HEK293 (cell line): Measurements from ENCODE around the gene ERN2.

Source experiments
- CTCF ChIA-PET: fragments of 350-600 bp; formaldehyde crosslinking; extraction: SDS; loops from one replicate; lab custom pipeline; 2021; ENCODE audit warnings: antibody characterized with exemption; lab: Yijun Ruan, JAX
- POLR2A ChIA-PET: fragments of 300-600 bp; formaldehyde crosslinking; extraction: SDS; loops from one replicate; lab custom pipeline; 2020; ENCODE audit warnings: antibody characterized with exemption, inconsistent platforms; lab: Yijun Ruan, JAX
- H3K27ac ChIP-seq: fragments of 200-500 bp; sonication (Bioruptor generic); 2 replicates; pipeline ENCODE4 v1.5.1; 2014; ENCODE audit warnings: low read depth, low read length, control low read depth, inconsistent platforms; ENCODE audit errors: extremely low read depth
- H3K36me3 ChIP-seq, 2 experiments: fragments of 200-500 bp in 1 of 2; sonication (Bioruptor generic) in 1 of 2; 1 replicate in 1 of 2; 2 replicates in 1 of 2; pipeline ENCODE4 v1.5.1; 2014 to 2017; ENCODE audit warnings: inconsistent platforms in 2 of 2, low read length in 2 of 2; ENCODE audit not compliant: control insufficient read depth in 2 of 2, insufficient read depth in 1 of 2
- H3K4me1 ChIP-seq: fragments of 200-500 bp; sonication (Bioruptor generic); 2 replicates; pipeline ENCODE4 v1.5.1; 2014; ENCODE audit warnings: mild to moderate bottlenecking, low read length, inconsistent platforms; ENCODE audit not compliant: control insufficient read depth, insufficient read depth
- H3K4me3 ChIP-seq: 2 replicates; pipeline ENCODE4 v1.5.1; 2011; ENCODE audit warnings: low read depth, mild to moderate bottlenecking, control low read depth, low read length, moderate library complexity
- H3K9me3 ChIP-seq: fragments of 200-500 bp; sonication (Bioruptor generic); 2 replicates; pipeline ENCODE4 v1.5.1; 2014; ENCODE audit warnings: low read depth, low read length, inconsistent platforms; ENCODE audit not compliant: control insufficient read depth, insufficient read depth
- RBAK ChIP-seq: fragments of 450-650 bp; formaldehyde crosslinking; IDR thresholded peaks from 2 replicates; pipeline ENCODE4 v1.5.1; 2016; ENCODE audit warnings: missing biosample characterization, missing genetic modification characterization
- ZBTB1 ChIP-seq: fragments of 450-650 bp; formaldehyde crosslinking; IDR thresholded peaks from 2 replicates; pipeline ENCODE4 v1.5.1; 2016; ENCODE audit warnings: missing biosample characterization, missing genetic modification characterization
- ZNF184 ChIP-seq: fragments of 450-650 bp; IDR thresholded peaks from 2 replicates; pipeline ENCODE4 v1.5.1; 2018; ENCODE audit warnings: missing biosample characterization, mild to moderate bottlenecking, missing genetic modification characterization
- ZNF274 ChIP-seq, 2 experiments: fragments of 200-500 bp in 1 of 2; fragments of 450-650 bp in 1 of 2; sonication (Bioruptor generic) in 1 of 2; formaldehyde crosslinking in 1 of 2; IDR thresholded peaks; 2 replicates each; pipeline versions ENCODE4 v1.5.1 to v1.6.1; 2014 to 2016; ENCODE audit warnings: borderline replicate concordance in 1 of 2, inconsistent platforms in 1 of 2, low read length in 1 of 2, missing biosample characterization in 1 of 2, missing genetic modification characterization in 1 of 2
- ZNF354C ChIP-seq: fragments of 450-650 bp; formaldehyde crosslinking; IDR thresholded peaks from 2 replicates; pipeline ENCODE4 v1.5.1; 2016; ENCODE audit warnings: missing biosample characterization, missing genetic modification characterization, low read depth, borderline replicate concordance
- ZNF510 ChIP-seq: fragments of 450-650 bp; formaldehyde crosslinking; IDR thresholded peaks from 2 replicates; pipeline ENCODE4 v1.5.1; 2018; ENCODE audit warnings: mild to moderate bottlenecking, missing genetic modification characterization, missing biosample characterization; ENCODE audit not compliant: insufficient replicate concordance
- ZNF791 ChIP-seq: fragments of 450-650 bp; formaldehyde crosslinking; IDR thresholded peaks from 2 replicates; pipeline ENCODE4 v1.5.1; 2016; ENCODE audit warnings: missing biosample characterization, missing genetic modification characterization
- TF ChIP-seq, protein P1 (sequence below): fragments of 450-650 bp; formaldehyde crosslinking; IDR thresholded peaks from 2 replicates; pipeline ENCODE4 v1.5.1; 2016; ENCODE audit warnings: missing biosample characterization, missing genetic modification characterization
- TF ChIP-seq, protein P2 (sequence below): fragments of 450-650 bp; formaldehyde crosslinking; conservative IDR thresholded peaks from 2 replicates; pipeline ENCODE4 v1.5.1; 2016; ENCODE audit warnings: low read depth, missing biosample characterization, missing genetic modification characterization
- TF ChIP-seq, protein P3 (sequence below): fragments of 450-650 bp; IDR thresholded peaks from 2 replicates; pipeline ENCODE4 v1.5.1; 2018; ENCODE audit warnings: missing biosample characterization, mild to moderate bottlenecking, missing genetic modification characterization
- TF ChIP-seq, protein P4 (sequence below): fragments of 450-650 bp; formaldehyde crosslinking; IDR thresholded peaks from 2 replicates; pipeline ENCODE4 v1.5.1; 2016; ENCODE audit warnings: missing biosample characterization, missing genetic modification characterization

ERN2 gene

DNA sequence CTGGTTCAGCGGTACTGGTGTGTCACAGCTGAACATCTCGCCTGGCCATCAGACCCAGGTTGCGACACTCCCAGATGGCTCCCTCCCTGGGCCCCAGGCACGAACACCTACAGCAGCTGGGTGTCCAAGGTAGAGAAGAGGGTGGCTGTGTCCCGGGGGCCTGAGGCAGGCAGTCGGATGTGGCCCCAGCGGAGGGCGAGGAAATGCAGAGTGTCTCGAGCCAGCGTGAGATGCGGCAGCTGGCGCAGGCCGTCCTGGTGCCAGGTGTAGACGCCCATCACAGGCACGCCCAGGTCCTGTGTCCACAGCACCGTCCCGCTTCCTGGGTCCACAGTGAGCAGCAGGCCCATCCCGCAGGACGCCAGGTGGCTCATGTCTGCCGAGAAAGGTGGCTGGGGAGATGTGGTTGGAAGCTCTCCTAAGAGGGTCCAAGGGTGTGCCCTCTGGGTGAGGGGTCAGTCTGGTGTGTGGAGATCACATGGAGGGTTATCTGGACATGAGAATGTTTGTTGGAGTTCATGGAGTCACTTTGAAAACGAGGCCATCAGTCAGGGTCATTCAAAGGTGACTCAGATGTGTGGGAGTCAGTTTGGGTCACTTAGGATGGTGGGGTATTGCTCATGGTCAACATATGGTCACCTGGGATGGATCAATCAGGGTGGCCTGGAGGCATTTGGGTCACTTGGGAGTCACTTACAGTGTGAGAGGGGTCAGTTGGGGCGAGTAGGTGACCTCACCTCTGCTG, 8.1 kb downstream of the ERN2 start (continued):
- no peak for TF ChIP-seq ZNF274 (IDR thresholded peaks at IDR 0.05; ENCODE audit: low read length)
- TF ChIP-seq ZNF274 (tag by site-specific recombination; IDR thresholded peaks at IDR 0.05; ENCODE audit: borderline replicate concordance): no peak
- no peak for TF ChIP-seq ZNF184
- TF ChIP-seq, protein P1, sequence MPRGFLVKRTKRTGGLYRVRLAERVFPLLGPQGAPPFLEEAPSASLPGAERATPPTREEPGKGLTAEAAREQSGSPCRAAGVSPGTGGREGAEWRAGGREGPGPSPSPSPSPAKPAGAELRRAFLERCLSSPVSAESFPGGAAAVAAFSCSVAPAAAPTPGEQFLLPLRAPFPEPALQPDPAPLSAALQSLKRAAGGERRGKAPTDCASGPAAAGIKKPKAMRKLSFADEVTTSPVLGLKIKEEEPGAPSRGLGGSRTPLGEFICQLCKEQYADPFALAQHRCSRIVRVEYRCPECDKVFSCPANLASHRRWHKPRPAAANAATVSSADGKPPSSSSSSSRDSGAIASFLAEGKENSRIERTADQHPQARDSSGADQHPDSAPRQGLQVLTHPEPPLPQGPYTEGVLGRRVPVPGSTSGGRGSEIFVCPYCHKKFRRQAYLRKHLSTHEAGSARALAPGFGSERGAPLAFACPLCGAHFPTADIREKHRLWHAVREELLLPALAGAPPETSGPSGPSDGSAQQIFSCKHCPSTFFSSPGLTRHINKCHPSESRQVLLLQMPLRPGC (tag by site-specific recombination): no peak
- TF ChIP-seq ZBTB1 (tag by site-specific recombination): no peak
- TF ChIP-seq, all 188 proteins: peak for 0

DNA sequence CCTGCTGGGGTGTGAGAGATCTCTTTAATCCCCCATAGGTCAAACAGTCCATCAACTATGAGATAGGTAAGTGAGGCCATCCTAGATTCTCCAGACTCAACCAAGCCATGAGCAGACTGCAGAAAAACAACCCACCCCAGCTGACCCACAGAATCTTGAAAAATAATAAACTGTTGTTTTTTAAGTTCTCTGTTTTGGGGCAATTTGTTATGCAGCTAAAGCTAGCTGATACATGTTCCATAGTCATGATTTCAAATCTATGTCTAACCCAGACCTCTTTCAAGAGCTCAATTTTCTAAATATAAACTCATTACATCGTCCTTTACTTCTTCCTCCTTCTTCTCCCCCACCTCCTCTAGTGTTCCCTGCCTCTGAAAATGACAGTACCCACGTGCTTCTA, 10.1 kb downstream of the ERN2 start:
- Histone ChIP-seq H3K9me3 (no peaks in the 10 kb centered on the region), H3K4me3 (no peak overlapping the region), H3K4me1 (peaks cover 2% of the 10 kb centered on the region; the same call in 1 of the 2 replicates), H3K36me3 (no peaks in the 10 kb centered on the region), H3K27ac (no peak overlapping the region)
- POLR2A ChIA-PET: interaction anchor here (0.6 kb wide), 1 partner anchor 793 kb away, joined by 3 read pairs; no protein-coding TSS in a partner anchor
- CTCF ChIA-PET: interaction anchor here (0.6 to 1.0 kb wide), 3 partner anchors 24 to 618 kb away, joined by 3 to 4 read pairs (median 4); no protein-coding TSS in a partner anchor
- TF ChIP-seq, protein P2, sequence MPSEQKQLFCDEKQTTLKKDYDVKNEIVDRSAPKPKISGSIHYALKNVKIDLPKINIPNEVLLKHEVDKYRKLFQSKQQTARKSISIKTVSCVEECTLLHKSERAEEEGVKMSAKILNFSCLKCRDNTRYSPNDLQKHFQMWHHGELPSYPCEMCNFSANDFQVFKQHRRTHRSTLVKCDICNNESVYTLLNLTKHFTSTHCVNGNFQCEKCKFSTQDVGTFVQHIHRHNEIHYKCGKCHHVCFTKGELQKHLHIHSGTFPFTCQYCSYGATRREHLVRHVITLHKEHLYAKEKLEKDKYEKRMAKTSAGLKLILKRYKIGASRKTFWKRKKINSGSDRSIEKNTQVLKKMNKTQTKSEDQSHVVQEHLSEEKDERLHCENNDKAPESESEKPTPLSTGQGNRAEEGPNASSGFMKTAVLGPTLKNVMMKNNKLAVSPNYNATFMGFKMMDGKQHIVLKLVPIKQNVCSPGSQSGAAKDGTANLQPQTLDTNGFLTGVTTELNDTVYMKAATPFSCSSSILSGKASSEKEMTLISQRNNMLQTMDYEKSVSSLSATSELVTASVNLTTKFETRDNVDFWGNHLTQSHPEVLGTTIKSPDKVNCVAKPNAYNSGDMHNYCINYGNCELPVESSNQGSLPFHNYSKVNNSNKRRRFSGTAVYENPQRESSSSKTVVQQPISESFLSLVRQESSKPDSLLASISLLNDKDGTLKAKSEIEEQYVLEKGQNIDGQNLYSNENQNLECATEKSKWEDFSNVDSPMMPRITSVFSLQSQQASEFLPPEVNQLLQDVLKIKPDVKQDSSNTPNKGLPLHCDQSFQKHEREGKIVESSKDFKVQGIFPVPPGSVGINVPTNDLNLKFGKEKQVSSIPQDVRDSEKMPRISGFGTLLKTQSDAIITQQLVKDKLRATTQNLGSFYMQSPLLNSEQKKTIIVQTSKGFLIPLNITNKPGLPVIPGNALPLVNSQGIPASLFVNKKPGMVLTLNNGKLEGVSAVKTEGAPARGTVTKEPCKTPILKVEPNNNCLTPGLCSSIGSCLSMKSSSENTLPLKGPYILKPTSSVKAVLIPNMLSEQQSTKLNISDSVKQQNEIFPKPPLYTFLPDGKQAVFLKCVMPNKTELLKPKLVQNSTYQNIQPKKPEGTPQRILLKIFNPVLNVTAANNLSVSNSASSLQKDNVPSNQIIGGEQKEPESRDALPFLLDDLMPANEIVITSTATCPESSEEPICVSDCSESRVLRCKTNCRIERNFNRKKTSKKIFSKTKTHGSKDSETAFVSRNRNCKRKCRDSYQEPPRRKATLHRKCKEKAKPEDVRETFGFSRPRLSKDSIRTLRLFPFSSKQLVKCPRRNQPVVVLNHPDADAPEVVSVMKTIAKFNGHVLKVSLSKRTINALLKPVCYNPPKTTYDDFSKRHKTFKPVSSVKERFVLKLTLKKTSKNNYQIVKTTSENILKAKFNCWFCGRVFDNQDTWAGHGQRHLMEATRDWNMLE (tag by site-specific recombination): no peak
- no peak for TF ChIP-seq ZNF510 (tag by site-specific recombination)
- TF ChIP-seq ZNF354C (tag by site-specific recombination): no peak
- TF ChIP-seq, protein P3, sequence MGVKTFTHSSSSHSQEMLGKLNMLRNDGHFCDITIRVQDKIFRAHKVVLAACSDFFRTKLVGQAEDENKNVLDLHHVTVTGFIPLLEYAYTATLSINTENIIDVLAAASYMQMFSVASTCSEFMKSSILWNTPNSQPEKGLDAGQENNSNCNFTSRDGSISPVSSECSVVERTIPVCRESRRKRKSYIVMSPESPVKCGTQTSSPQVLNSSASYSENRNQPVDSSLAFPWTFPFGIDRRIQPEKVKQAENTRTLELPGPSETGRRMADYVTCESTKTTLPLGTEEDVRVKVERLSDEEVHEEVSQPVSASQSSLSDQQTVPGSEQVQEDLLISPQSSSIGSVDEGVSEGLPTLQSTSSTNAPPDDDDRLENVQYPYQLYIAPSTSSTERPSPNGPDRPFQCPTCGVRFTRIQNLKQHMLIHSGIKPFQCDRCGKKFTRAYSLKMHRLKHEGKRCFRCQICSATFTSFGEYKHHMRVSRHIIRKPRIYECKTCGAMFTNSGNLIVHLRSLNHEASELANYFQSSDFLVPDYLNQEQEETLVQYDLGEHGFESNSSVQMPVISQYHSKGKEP (tag by site-specific recombination): no peak
- TF ChIP-seq RBAK (tag by site-specific recombination): peak; percentile 95

DNA sequence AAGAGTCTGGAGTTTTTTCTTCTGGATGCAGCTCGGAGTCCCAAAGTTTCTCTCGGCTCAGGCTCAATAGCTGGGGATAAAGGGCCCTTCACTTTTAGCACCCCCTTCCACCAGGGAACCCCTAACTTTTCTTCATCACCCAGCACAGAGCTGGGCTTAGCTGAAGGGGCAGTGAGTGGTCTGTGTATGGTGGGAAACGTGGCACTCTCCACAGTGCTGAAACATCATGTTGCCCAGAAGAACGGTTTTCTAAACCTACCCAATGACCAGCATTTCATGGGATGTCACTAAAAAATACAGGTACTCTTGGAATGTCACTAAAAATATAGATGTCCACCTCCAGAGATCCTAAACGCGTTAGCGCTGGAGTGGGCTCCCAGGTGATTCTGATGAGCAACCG, 12.0 kb downstream of the ERN2 start:
- TF ChIP-seq ZNF791 (tag by site-specific recombination): no peak
- TF ChIP-seq, protein P4, sequence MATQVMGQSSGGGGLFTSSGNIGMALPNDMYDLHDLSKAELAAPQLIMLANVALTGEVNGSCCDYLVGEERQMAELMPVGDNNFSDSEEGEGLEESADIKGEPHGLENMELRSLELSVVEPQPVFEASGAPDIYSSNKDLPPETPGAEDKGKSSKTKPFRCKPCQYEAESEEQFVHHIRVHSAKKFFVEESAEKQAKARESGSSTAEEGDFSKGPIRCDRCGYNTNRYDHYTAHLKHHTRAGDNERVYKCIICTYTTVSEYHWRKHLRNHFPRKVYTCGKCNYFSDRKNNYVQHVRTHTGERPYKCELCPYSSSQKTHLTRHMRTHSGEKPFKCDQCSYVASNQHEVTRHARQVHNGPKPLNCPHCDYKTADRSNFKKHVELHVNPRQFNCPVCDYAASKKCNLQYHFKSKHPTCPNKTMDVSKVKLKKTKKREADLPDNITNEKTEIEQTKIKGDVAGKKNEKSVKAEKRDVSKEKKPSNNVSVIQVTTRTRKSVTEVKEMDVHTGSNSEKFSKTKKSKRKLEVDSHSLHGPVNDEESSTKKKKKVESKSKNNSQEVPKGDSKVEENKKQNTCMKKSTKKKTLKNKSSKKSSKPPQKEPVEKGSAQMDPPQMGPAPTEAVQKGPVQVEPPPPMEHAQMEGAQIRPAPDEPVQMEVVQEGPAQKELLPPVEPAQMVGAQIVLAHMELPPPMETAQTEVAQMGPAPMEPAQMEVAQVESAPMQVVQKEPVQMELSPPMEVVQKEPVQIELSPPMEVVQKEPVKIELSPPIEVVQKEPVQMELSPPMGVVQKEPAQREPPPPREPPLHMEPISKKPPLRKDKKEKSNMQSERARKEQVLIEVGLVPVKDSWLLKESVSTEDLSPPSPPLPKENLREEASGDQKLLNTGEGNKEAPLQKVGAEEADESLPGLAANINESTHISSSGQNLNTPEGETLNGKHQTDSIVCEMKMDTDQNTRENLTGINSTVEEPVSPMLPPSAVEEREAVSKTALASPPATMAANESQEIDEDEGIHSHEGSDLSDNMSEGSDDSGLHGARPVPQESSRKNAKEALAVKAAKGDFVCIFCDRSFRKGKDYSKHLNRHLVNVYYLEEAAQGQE: peak; percentile 77
- TF ChIP-seq, all 188 proteins: peak for 1
- Histone ChIP-seq H3K9me3 (no peaks in the 10 kb centered on the region), H3K4me3 (no peak overlapping the region), H3K4me1 (peaks cover 2% of the 10 kb centered on the region; the same call in 1 of the 2 replicates), H3K36me3 (no peaks in the 10 kb centered on the region), H3K27ac (no peak overlapping the region)
- POLR2A ChIA-PET: interaction anchor here (1.1 to 2.1 kb wide), 2 partner anchors 10 to 22 kb away, joined by 6 to 7 read pairs; no protein-coding TSS in a partner anchor
- CTCF ChIA-PET: interaction anchor here (0.7 to 1.0 kb wide), 2 partner anchors 9 to 27 kb away, joined by 3 to 8 read pairs; no protein-coding TSS in a partner anchor
